Activated naive CD4-positive, alpha-beta T cell treated with anti-CD3 and anti-CD28 coated beads, Interleukin-2, amount 50 U/mL, for 72 hours (primary cell): ENCODE results near the gene TAGLN2. TPM values are rescaled to one million over a fixed set of nuclear protein-coding genes. Genes with fewer than 3 reads are reported as not detected.

Source experiments
- ATAC-seq, 2 donors: fragments of 150-1000 bp; cut with Tn5 transposase; 2 replicates each; pipeline ENCODE4 v1.10.0; 2021; ENCODE audit warnings: mild to moderate bottlenecking in 2 of 2, moderate library complexity in 2 of 2
- DNase-seq, 2 donors: peaks; one replicate each; pipeline ENCODE4 v3.0.0; 2021 to 2022; ENCODE audit warnings: low spot score in 2 of 2
- H3K27ac Mint-ChIP-seq, 2 donors: one replicate each; pipeline ENCODE4 v1.8.0; 2022; ENCODE audit warnings: mild to moderate bottlenecking in 2 of 2, mixed read lengths in 2 of 2
- H3K36me3 Mint-ChIP-seq, 2 donors: one replicate each; pipeline ENCODE4 v1.8.0; 2022; ENCODE audit warnings: mixed read lengths in 2 of 2
- H3K9me3 Mint-ChIP-seq, 2 donors: one replicate each; pipeline ENCODE4 v1.8.0; 2022; ENCODE audit warnings: mixed read lengths in 2 of 2
- total RNA-seq, 2 donors: library from RNA; stranded (reverse); gene quantifications; one replicate each; pipeline ENCODE4 v1.2.3, GENCODE V29; 2022

The TAGLN2 gene
- total RNA-seq, 2 donors from 2014 or later = 391 to 559 TPM

DNA sequence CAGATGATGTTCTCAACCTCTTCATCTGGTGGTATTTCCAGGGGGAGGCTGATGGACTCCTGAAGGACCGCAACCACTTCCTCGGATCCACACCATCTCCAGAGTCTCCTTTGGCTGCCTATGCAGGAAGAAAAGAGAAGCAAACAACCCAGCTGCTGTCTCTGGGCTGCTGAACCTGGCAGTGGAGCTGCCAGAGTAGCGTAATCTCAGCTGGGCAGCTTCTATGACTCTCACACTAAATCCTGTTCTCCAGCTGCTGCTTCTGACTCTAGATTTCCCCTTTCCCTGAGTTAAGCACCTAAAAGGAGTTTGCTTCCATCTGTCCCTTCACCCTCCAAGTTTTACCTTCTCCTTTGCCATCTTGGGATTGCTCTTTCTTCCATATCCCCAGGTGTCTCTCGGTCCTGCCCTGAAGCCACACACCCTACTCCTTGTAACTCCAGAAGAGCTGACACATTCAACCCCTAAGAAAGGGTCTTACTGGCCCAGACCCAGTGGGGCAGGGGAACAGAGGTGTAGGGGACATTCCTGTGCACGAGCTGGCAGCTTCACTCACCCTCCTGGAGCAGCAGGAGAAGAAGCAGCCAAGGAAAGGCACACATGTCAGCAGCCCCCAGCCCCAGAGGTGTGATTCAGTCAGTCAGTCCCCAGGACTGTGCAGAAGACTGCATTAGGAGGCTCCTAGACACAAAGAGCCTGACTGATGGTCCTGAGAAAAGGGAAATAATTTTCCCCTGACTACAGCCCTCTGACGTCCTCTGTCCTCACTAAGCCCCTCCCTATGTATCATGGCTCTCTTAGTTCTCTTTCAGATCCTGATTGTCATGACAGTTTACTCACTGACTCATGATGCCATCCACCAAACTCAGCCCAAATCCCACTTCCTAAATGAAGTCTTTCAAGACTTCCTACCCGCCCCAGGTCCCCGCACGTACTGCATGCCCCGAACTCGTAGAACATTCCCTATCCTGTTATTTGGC lies 28.5 kb upstream of the TAGLN2 start, which contains the start of gene SLAMF9:
Gene SLAMF9, minus strand, starts transcription at position 702 of the 980 bp plus-strand sequence. Its CDS starts 100 bp downstream, at position 602.
- Mint-ChIP-seq H3K36me3 (no peaks in the 10 kb centered on the region), H3K9me3 (no peaks in the 10 kb centered on the region), H3K27ac (no peak within 1 kb of the TSS)
- ATAC-seq (no peak), DNase-seq (no peak)

DNA sequence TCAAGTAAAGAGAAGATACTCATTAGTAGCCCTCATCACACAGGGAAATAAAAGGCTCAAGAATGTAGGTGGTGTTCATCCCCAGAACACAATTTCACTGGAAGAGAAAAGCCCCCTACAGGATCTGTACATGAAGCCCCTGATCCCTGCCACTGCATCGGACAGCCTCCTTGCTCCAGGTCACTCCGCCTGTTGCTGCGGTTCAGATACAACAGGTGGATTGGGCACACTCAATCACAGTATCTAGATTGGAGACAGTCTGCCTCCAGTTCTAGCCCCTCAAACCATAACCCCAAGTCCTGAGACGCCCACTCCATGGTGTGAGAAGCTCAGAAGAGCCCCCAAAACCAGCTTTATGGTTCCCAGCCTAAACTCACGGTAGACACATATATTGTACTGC lies 27.6 kb upstream of the TAGLN2 start:
- Mint-ChIP-seq H3K27ac (no peak overlapping the region), H3K36me3 (no peaks in the 10 kb centered on the region), H3K9me3 (no peaks in the 10 kb centered on the region)
- ATAC-seq (no peak), DNase-seq (no peak)

DNA sequence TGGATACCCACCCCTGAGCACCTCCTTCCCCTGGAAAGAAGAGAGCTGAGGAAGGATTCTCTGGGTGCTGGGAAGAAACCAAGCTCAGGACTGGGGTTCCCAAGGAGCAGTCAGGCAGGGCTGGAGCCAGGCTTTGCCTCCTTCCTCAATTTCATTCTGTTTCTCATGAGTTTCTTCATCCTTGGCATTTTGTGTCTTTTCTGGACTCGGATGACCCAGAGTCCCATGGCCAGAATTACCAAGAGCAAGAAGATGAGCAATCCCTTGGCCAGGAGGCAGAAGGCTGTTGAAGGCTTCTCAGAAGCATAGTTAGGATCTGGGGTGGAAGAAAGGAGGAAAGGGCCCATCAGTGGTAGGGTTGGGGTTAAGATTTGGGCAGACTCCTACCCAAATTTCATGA lies 26.2 kb upstream of the TAGLN2 start:
- no peak overlapping the region for H3K27ac Mint-ChIP-seq
- no peaks in the 10 kb centered on the region for H3K36me3 Mint-ChIP-seq
- DNase-seq = no peak
- H3K9me3 Mint-ChIP-seq = no peaks in the 10 kb centered on the region
- no peak for ATAC-seq

DNA sequence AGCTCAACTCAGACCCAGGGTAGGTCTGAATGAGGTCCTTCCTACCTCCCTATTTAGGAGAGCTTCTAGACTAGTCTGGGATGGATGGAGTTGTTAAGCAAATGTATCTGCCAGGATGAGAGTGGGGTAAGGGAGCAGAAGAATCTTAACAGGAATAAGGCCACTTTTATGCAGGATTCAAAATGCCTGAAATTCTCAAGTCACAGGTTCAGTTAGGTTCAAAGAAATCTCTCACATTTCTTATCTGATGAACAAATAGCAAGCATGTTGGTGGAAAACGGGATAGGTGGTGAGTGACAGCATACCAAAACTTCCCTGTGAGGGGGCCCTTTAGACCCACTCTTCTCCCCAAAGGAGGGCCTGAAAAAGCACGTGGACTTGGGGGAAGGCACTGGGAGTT lies 25.7 kb upstream of the TAGLN2 start:
- ATAC-seq = no peak
- no peaks in the 10 kb centered on the region for H3K9me3 Mint-ChIP-seq
- DNase-seq = no peak
- H3K36me3 Mint-ChIP-seq = no peaks in the 10 kb centered on the region
- H3K27ac Mint-ChIP-seq = no peak overlapping the region

DNA sequence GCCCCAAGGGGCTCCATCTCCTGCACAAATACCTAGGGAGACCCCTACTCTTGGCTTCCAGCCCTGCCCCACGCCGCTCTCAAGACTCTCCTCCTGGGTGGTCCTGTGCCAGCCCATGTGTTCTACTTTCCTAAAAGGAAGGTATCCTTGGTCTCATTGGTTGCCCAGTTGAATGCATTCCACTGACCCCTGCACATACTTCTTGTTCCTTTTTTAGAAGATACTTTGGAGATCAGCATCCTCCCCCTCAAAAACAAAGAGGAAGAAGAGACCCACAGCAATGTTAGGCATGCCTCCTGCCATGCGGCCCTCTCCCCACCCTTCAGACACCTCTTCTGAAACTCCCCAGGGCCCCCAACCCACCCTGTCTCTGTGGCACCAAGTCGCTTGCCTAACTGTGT lies 24.7 kb upstream of the TAGLN2 start:
- ATAC-seq = no peak
- Mint-ChIP-seq H3K27ac (no peak overlapping the region), H3K9me3 (no peaks in the 10 kb centered on the region), H3K36me3 (no peaks in the 10 kb centered on the region)
- DNase-seq = no peak

DNA sequence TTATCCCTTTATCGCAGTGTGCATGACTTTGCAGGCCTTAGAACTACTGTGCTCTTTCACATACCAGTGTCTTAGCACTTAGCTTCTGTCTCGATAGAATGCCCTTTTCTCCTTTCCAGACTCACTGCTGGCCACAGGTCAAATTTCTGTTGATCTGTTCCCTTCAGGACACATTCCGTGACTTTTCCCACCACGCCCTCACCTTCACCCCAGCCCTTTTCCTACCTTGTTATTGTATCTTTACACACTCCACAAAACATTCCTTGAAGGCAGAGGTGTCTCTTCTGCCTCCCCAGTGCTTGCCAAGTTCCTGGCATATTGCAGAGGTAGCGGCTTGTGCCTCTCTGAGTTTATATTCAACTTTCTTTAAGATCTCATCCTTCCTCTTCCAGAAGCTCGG lies 23.8 kb upstream of the TAGLN2 start:
- no peak for ATAC-seq
- H3K27ac Mint-ChIP-seq = no peak overlapping the region
- no peaks in the 10 kb centered on the region for H3K36me3 Mint-ChIP-seq
- DNase-seq = no peak
- H3K9me3 Mint-ChIP-seq = no peaks in the 10 kb centered on the region

DNA sequence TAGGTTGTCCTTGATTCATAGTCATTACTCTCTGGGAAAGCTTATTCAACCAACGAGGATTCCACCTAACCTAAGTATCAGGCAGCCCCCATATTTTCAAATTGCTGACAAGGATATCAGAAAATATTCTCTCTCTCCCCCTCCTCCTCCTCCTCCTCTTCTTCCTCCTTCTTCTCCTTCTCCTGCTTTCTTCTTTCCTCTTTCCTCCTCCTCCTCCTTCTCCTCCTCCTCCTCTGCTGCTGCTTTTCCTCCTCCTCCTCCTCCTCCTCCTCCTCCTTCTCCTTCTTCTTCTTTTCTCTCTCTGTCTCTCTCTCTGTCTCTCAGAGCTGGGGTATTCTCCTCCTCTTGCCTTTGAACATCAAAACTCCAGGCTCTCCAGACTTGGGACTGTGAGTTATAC lies 22.6 kb upstream of the TAGLN2 start:
- no peak for ATAC-seq
- H3K36me3 Mint-ChIP-seq = no peaks in the 10 kb centered on the region
- H3K27ac Mint-ChIP-seq = no peak overlapping the region
- DNase-seq = no peak
- H3K9me3 Mint-ChIP-seq = no peaks in the 10 kb centered on the region

DNA sequence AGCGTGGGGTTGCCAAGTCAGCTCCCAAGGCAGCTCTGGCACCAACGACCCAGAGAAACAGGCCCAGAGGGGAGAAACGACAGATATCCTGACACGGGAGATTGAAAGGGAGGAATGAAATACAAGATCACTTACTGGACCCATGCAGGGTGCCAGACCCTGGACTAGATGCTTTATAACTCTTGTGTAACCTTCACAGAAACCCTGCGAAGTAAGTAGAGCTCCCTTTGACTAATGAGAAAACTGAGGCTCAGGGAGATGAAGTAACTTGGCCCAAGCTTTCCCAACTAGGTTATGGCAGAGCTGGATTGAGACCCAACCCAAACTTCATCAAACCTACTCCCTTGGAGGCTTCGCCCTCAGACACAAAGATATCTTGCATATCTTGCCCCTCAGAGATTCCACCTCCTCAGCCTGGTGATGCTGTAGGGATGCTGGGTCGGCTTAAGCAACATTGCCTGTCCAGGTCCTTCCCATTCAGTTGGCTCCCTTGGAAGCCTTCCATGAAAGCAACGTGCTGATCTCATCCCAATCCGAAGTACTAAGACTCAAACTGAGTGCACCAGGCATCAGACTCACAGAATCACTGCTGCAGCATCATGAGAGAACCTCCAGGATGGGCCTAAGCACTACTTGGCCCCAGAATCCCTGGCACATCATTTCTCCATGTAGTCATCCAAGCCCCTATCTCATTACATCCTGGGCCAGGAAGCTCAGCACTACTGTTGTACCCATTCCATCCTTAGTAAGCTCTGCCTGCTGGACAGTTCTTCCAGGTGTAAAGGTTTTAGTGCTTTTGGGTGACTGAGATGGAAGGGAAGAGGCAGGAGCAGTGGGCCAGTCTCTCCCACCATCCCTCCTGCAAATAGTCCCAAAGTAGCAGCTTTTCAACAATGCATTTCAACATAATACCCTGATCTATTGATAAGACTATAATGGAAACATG lies 21.2 kb upstream of the TAGLN2 start:
- H3K9me3 Mint-ChIP-seq = no peaks in the 10 kb centered on the region
- no peak for ATAC-seq
- H3K36me3 Mint-ChIP-seq = no peaks in the 10 kb centered on the region

DNA sequence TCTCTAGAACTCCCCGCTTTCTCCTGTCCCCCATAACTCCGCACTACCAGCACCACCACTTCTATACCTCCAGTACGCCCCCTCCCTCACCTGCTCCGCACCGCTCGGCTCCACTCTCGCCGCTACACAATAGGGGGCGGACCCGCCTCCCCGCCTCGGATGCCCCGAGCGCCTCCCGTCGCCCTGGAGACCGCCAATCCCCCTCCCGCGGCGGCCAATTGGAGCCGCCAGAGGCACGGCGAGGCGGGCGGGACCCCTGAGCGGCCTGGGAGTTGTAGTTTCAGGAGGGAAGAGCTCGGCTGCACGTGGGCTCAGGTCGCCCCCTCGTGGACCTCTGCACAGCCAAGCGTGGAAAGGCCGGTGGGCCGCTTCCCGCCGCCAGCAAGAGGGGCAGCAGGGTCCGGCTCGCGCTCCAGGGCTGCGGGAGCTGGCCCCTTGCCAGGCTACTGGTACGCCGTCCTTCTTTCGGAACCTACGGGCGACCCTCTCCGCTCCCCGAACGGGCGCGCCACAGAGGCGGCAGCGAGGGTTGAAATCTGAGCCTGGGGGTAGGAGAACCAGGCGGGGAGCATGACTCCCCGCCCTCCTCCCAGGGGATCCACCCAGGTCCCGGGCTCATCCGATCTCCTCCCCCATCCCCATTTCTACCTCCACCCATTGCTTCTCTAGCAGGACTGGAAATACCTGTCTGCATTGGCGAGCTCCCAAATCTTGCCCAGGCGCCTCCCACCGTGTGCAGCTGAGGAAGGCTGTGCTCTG lies 20.4 kb upstream of the TAGLN2 start, which contains the start of gene IGSF9:
Gene IGSF9, minus strand, starts transcription at position 131 of the 759 bp plus-strand sequence. CDS start 2,159 bp downstream, outside the sequence.
- ATAC-seq = peak; percentile 70 to 90
- Mint-ChIP-seq H3K27ac (no peak within 1 kb of the TSS), H3K36me3 (no peaks in the 10 kb centered on the region), H3K9me3 (no peaks in the 10 kb centered on the region)
- peak in 1 of 2 donors; percentile 56 for DNase-seq

More for the DNA sequence above, 21.2 kb upstream of the TAGLN2 start:
- H3K27ac Mint-ChIP-seq = no peak overlapping the region
- DNase-seq = no peak

DNA sequence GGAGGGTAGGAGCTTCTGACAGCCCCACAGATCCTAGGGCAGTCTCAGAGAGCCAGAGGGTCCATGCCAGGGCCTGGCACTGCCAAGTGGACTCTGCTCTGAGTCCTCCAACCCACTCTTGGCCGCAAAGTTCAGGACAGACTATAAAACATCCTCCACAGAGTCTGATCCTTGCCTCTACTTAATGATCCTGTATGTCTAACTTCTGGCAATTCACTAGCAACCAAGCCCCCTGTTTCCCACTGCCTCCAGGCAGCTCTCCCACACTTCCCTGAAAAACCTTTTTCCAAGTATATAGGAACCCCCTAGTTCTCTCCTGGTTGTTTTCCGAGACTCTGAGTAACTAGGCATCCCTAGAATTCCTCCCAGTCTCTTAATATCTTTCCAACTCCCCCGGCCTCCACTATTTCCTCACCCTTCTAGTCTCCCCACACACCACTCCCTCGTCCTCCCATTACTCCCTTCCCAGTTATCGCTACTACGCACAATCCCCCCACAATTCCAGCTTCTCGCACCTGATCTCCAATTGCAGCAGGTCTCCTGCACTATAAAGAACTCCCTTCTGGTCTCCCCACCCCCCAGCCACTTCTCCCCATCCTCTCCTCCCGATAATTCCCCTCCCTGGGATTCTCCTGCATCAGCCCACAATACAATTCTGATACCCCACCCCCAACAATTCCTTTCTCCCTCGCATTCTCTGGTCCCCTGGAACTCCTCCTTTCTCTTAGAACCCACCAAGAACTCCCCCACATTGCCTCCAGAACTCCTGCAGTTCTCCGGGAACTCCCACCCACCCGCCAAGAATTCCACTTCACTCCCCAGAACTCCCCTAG lies 19.5 kb upstream of the TAGLN2 start:
- H3K36me3 Mint-ChIP-seq = no peaks in the 10 kb centered on the region

DNA sequence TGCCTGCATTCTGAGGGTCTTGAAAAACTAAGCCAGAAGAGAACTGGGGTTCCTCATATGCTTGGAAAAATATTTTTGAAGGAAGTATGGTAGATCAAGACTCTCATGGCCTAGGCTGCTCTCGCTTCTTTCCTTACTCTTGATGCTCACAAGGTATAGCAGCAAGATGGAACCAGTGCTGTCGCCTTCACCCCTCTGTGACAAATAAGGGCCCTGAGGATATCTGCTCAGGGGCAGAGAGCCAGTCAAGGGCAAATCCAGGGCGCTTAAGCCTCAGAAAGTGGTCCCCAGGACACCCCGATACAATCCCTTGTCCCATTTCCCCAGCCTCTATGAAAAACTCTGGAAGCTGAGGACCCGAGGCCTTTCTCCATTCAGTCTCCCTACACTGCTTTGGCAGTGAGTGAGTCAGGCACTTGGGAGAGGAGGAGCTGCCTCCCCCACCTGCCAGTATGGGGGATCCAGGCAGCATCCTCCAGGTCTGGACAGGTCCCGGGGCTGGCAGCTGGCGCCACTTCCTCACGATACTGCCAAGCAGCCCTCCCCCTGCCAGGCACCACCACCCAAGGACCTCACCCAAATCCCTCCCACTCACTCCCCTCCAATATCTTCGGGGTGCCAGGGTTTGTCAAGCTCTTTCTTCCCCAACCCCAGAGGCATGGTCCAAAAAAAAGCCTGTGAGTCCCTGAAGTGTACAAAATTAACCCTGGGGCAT lies 18.8 kb upstream of the TAGLN2 start:
- DNase-seq (no peak), ATAC-seq (no peak)
- no peaks in the 10 kb centered on the region for H3K36me3 Mint-ChIP-seq
- no peak overlapping the region for H3K27ac Mint-ChIP-seq
- no peaks in the 10 kb centered on the region for H3K9me3 Mint-ChIP-seq

More for the DNA sequence above, 19.5 kb upstream of the TAGLN2 start:
- Mint-ChIP-seq H3K9me3 (no peaks in the 10 kb centered on the region), H3K27ac (no peak overlapping the region)
- no peak for DNase-seq
- no peak for ATAC-seq

DNA sequence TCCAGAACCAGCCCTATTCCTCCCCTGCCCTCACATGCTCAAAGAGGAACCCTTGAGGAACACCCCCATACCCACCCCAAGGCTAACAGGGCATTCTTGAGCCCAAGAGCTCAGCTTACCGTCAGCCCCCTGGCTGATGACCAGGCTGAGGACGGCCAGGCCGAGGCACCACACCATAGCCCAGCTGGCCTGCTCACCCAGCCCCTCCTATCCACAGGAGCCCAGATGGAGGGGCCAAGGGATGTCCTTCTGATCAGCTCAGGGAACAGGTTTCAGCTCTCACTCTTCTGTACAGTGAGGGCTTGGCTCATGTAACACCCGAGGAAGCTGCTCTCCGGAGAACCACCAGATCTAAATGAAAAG lies 18.0 kb upstream of the TAGLN2 start:
- Mint-ChIP-seq H3K36me3 (no peaks in the 10 kb centered on the region), H3K9me3 (no peaks in the 10 kb centered on the region), H3K27ac (no peak overlapping the region)
- no peak for DNase-seq
- no peak for ATAC-seq

DNA sequence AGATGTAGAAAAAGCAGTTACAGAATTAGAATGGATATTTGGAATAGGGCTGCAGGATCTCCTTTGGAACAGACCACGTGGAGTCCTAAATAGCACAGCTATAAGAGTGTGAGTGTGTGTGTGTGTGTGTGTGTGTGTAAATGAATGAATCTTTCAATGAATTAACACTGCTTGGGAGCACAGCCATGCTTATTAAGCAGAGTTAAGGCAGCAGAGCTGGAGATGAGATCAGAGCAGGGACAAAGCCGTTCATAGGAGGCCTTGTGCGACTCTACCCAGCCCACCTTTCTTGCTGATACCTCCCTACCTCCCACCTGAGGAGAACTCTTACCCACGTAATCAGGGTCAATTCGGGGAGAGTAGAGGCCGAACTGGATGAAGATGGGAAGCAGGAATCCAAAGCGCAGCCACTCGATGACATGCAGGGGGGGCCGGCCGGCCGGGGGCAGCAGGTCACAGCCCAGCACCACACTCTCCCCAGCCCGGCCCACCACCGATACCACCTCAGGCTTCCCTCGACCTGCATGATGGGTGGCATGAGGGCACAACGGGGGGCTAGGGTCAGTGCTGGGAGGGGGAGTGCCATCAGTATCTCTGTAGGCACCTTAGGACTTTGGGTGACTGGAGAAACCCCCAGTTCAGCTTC lies 17.4 kb upstream of the TAGLN2 start:
- DNase-seq = no peak
- H3K36me3 Mint-ChIP-seq = no peaks in the 10 kb centered on the region

DNA sequence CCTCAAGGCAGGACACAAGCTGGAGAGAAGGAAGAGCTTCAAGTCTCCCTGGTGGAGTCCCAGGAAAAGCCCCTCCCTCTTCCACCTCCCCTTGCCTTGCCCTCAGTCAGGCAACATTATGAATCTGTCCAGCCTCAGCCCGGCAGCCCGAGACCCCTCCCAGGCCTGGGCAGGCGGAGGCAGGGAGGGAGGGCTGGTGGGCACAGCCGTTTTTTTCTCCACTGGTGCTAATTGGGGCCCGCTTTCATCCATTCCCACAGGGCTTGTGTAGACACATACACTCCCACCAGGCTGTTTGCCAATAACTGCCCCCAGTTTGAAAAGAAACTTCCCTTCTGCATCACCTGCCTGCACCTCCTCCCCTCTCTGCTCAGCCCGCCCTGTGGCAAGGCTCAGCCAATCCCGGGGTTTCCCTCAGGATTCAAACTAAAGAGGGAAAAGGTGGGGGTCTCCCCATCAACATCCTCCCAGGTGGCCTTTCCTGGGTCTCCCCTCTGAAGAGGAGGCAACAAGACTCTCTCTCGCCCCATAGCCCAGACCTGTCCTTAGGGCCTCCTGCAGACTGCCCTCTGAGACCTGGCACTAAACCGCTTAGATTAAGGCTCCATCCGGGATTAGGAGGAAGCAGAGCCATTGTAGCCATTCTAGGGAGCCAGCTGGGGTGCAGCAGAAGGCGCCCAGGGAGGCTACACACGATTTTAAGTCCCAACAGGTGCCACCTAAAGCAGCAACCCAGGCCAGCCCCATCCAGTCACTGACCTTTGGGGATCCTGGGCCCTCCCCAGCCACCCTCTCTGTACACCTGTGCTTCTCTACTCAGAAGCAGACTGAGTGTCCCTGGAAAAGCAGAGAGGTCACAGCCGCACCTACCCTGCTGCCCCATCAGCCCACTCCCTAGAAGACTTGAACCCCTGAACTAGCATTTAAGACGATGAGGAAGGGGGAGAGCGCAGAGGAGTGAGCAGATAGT lies 16.6 kb upstream of the TAGLN2 start:
- DNase-seq (no peak), ATAC-seq (no peak)
- Mint-ChIP-seq H3K27ac (no peak overlapping the region), H3K9me3 (no peaks in the 10 kb centered on the region), H3K36me3 (no peaks in the 10 kb centered on the region)

More for the DNA sequence above, 17.4 kb upstream of the TAGLN2 start:
- ATAC-seq = no peak
- H3K9me3 Mint-ChIP-seq = no peaks in the 10 kb centered on the region
- H3K27ac Mint-ChIP-seq = no peak overlapping the region
